CD14-positive monocyte (primary cell): ENCODE data around the gene GATD1. TPM values are rescaled to one million over a fixed set of nuclear protein-coding genes. Genes with fewer than 3 reads are reported as not detected.
A peak's percentile ranks its signal among the peaks of the same experiment; 100 is the strongest.

ENCODE experiments used
- DNase-seq, 3 donors: peaks; one replicate each; pipeline ENCODE4 v3.0.0-alpha.2; 2011 to 2022
- H2AFZ ChIP-seq: 2 replicates; pipeline ENCODE4 v1.6.0; 2012; ENCODE audit warnings: mild to moderate bottlenecking, low read depth, low read length, inconsistent platforms; ENCODE audit not compliant: insufficient read depth, poor library complexity, severe bottlenecking
- H3K27ac ChIP-seq, 2 donors: 1 replicate in 1 of 2; 2 replicates in 1 of 2; pipeline ENCODE4 v1.5.1; 2012 to 2013; ENCODE audit warnings: low read length in 2 of 2, control low read depth in 1 of 2, inconsistent platforms in 1 of 2, low read depth in 1 of 2, mild to moderate bottlenecking in 1 of 2
- H3K27me3 ChIP-seq, 2 donors: one replicate each; pipeline versions ENCODE4 v1.6.0 to v1.6.1; 2011 to 2013; ENCODE audit warnings: low read length in 2 of 2; ENCODE audit not compliant: control insufficient read depth in 2 of 2, insufficient read depth in 2 of 2
- H3K36me3 ChIP-seq, 2 donors: replicated peaks in 1 of 2; 1 replicate in 1 of 2; 2 replicates in 1 of 2; pipeline versions ENCODE4 v1.5.1 to v1.6.1; 2012 to 2013; ENCODE audit warnings: low read length in 2 of 2, control low read depth in 1 of 2, inconsistent platforms in 1 of 2, mild to moderate bottlenecking in 1 of 2; ENCODE audit not compliant: insufficient read depth in 2 of 2, control insufficient read depth in 1 of 2
- H3K4me1 ChIP-seq, 2 donors: 1 replicate in 1 of 2; 2 replicates in 1 of 2; pipeline versions ENCODE4 v1.5.1 to v1.6.1; 2012 to 2013; ENCODE audit warnings: low read length in 2 of 2, control low read depth in 1 of 2, inconsistent platforms in 1 of 2, mild to moderate bottlenecking in 1 of 2, moderate library complexity in 1 of 2; ENCODE audit not compliant: insufficient read depth in 2 of 2, control insufficient read depth in 1 of 2
- H3K4me2 ChIP-seq: replicated peaks from 2 replicates; pipeline ENCODE3; 2012; ENCODE audit warnings: low read length, moderate library complexity, mild to moderate bottlenecking; ENCODE audit not compliant: poor library complexity, severe bottlenecking; ENCODE audit errors: extremely low read depth
- H3K4me3 ChIP-seq, 3 experiments: fragments of 200-600 bp in 1 of 3; sonication (generic) in 1 of 3; replicated peaks in 1 of 3; 1 replicate in 2 of 3; 2 replicates in 1 of 3; pipeline ENCODE4 v1.5.1; 2011 to 2013; ENCODE audit warnings: low read length in 3 of 3, mild to moderate bottlenecking in 3 of 3, control low read depth in 2 of 3, low read depth in 2 of 3, inconsistent platforms in 1 of 3, moderate library complexity in 1 of 3
- H3K79me2 ChIP-seq: 2 replicates; pipeline ENCODE4 v1.6.0; 2012; ENCODE audit warnings: mild to moderate bottlenecking, control low read depth, inconsistent platforms, low read length, moderate library complexity; ENCODE audit not compliant: insufficient read depth
- H3K9ac ChIP-seq: 2 replicates; pipeline ENCODE4 v1.6.0; 2017; ENCODE audit warnings: low read length, mild to moderate bottlenecking; ENCODE audit not compliant: insufficient read depth, poor library complexity, severe bottlenecking
- H3K9me3 ChIP-seq, 2 donors: replicated peaks in 1 of 2; 1 replicate in 1 of 2; 2 replicates in 1 of 2; pipeline versions ENCODE4 v1.5.1 to v1.6.1; 2012 to 2013; ENCODE audit warnings: low read length in 2 of 2, control low read depth in 1 of 2; ENCODE audit not compliant: control insufficient read depth in 1 of 2, insufficient read depth in 1 of 2
- H4K20me1 ChIP-seq: 2 replicates; pipeline ENCODE4 v1.6.0; 2012; ENCODE audit warnings: mild to moderate bottlenecking, low read length, control low read depth, moderate library complexity; ENCODE audit not compliant: insufficient read depth
- H3K27ac Mint-ChIP-seq, 7 donors: one replicate each; pipeline ENCODE4 v1.8.0; 2020; ENCODE audit warnings: mild to moderate bottlenecking in 7 of 7, mixed read lengths in 7 of 7, moderate library complexity in 6 of 7, inconsistent platforms in 2 of 7
- H3K27me3 Mint-ChIP-seq, 3 donors: one replicate each; pipeline ENCODE4 v1.8.0; 2021 to 2022; ENCODE audit warnings: low read depth in 3 of 3, mild to moderate bottlenecking in 3 of 3, mixed read lengths in 3 of 3, moderate library complexity in 3 of 3, inconsistent platforms in 1 of 3
- H3K36me3 Mint-ChIP-seq, 2 donors: one replicate each; pipeline ENCODE4 v1.8.0; 2020; ENCODE audit warnings: mixed read lengths in 2 of 2, inconsistent platforms in 1 of 2, mild to moderate bottlenecking in 1 of 2
- H3K4me1 Mint-ChIP-seq: one replicate; pipeline ENCODE4 v1.8.0; 2020; ENCODE audit warnings: mild to moderate bottlenecking, mixed read lengths
- H3K4me3 Mint-ChIP-seq, 2 donors: one replicate each; pipeline ENCODE4 v1.8.0; 2020; ENCODE audit warnings: mild to moderate bottlenecking in 2 of 2, mixed read lengths in 2 of 2, moderate library complexity in 1 of 2
- H3K9me3 Mint-ChIP-seq, 7 donors: one replicate each; pipeline ENCODE4 v1.8.0; 2020 to 2022; ENCODE audit warnings: mixed read lengths in 7 of 7, mild to moderate bottlenecking in 6 of 7, moderate library complexity in 6 of 7, inconsistent platforms in 2 of 7
- CTCF ChIP-seq: fragments of 200-600 bp; IDR thresholded peaks from one replicate; pipeline ENCODE4 v1.8.0; 2022; ENCODE audit warnings: antibody characterized with exemption, mild to moderate bottlenecking
- WGBS: methylation state at CpG from one replicate; pipeline ENCODE4 v1.1.5; 2013; ENCODE audit warnings: missing lambda C conversion rate; ENCODE audit not compliant: insufficient coverage; 5-methylcytosine and 5-hydroxymethylcytosine counted together
- intact Hi-C, 2 donors: fragments of 100-400 bp; cut with micrococcal nuclease; formaldehyde crosslinking; loops; one replicate each; pipeline versions ENCODE4 v1.15.0 to v1.15.1; 2023
- polyA plus RNA-seq, 3 donors: library from polyadenylated mRNA; depleted of rRNA in 1 of 3; unstranded in 2 of 3; stranded (reverse) in 1 of 3; fragments of 300-500 nt in 2 of 3; fragments of >200 nt in 1 of 3; fragmentation: Illumina TruSeq in 2 of 3; gene quantifications; 1 replicate in 2 of 3; 2 replicates in 1 of 3; pipeline ENCODE4 v1.2.3, GENCODE V29; 2012 to 2021

Gene GATD1
- polyA plus RNA-seq, 3 donors, result 4.5 to 45.6 (median 4.6) TPM

- under 1% methylated on average over 112 of the region's 112 CpGs for WGBS
- TF ChIP-seq CTCF, result no peak
- peak within 1 kb of the TSS; percentile 96 for H3K9ac ChIP-seq
- no peaks in the 10 kb centered on the region for H3K27me3 ChIP-seq
- DNase-seq, result peak; percentile 79 to 84 (median 83)
- H3K27ac ChIP-seq, result peak within 1 kb of the TSS; percentile 92 to 98
- peaks cover 35% of the 10 kb centered on the region for H3K4me1 Mint-ChIP-seq
- H3K79me2 ChIP-seq, result peaks cover 60% of the 10 kb centered on the region
- no peaks in the 10 kb centered on the region for H3K27me3 Mint-ChIP-seq
- intact Hi-C loops, result loop anchor here (1.0 to 5.0 kb wide), 2 partner anchors 49 to 50 kb away; partner anchors contain the start of gene SLC25A22 (in 1 of the 2)
- H4K20me1 ChIP-seq, result peaks cover 49% of the 10 kb centered on the region
- peaks cover 2 to 15% of the 10 kb centered on the region in 2 donors for H3K36me3 Mint-ChIP-seq
- no peaks in the 10 kb centered on the region for H3K9me3 Mint-ChIP-seq
- H3K27ac Mint-ChIP-seq, result peak within 1 kb of the TSS; percentile 91 to 97 (median 96)
- H3K4me3 Mint-ChIP-seq, result peak within 1 kb of the TSS; percentile 81 to 91
- H3K9me3 ChIP-seq, result no peaks in the 10 kb centered on the region
- peak within 1 kb of the TSS; percentile 74 for H3K4me2 ChIP-seq
- peaks cover 33 to 61% of the 10 kb centered on the region in 2 donors for H3K4me1 ChIP-seq
- H3K4me3 ChIP-seq, result peak within 1 kb of the TSS; percentile 87 to 98 (median 90)
- H3K36me3 ChIP-seq, result peaks cover 2 to 8% of the 10 kb centered on the region in 2 donors
- H2AFZ ChIP-seq, result peak within 1 kb of the TSS; percentile 96
Measured at GRCh38 chr11:747158-748006, 29.9 kb downstream of the GATD1 start, which contains the start of gene TALDO1. Gene TALDO1, plus strand, starts transcription at chr11:747464. Its CDS starts 18 bp downstream, at chr11:747482.

- Histone ChIP-seq H3K9me3 (no peaks in the 10 kb centered on the region), H3K79me2 (peaks cover 51% of the 10 kb centered on the region), H4K20me1 (peaks cover 40% of the 10 kb centered on the region), H3K4me2 (peak overlapping the region; percentile 74), H3K4me1 (peaks cover 33 to 61% of the 10 kb centered on the region in 2 donors), H3K4me3 (peak overlapping the region; percentile 48 to 98 (median 87)), H3K27ac (peak overlapping the region in 1 of 2 donors; percentile 45), H2AFZ (peak overlapping the region; percentile 96), H3K27me3 (no peaks in the 10 kb centered on the region), H3K36me3 (peaks cover 0 to 5% of the 10 kb centered on the region in 2 donors), H3K9ac (peak overlapping the region; percentile 96)
- Mint-ChIP-seq H3K27ac (peak overlapping the region in 2 of 7 donors; percentile 30 to 42), H3K9me3 (no peaks in the 10 kb centered on the region), H3K36me3 (peaks cover 0 to 9% of the 10 kb centered on the region in 2 donors), H3K4me1 (peaks cover 35% of the 10 kb centered on the region), H3K4me3 (peak overlapping the region; percentile 81 to 91), H3K27me3 (no peaks in the 10 kb centered on the region)
- DNase-seq, result peak in 2 of 3 donors; percentile 31 to 59
- 22% methylated on average over 41 of the region's 46 CpGs for WGBS
- intact Hi-C loops, result loop anchor here in 1 of 2 donors (5.0 kb wide), 1 partner anchor 51 kb away; the partner anchor contains the start of gene SLC25A22
- no peak for TF ChIP-seq CTCF
Measured at GRCh38 chr11:746289-747157, 30.8 kb downstream of the GATD1 start.
